ENCODE results near the gene MED28.
"Not testable (repeated sequence)": the region's sequence is repeated elsewhere in the genome, so short reads cannot be mapped to it uniquely, and the experiment has no call there.

Gene MED28, protein sequence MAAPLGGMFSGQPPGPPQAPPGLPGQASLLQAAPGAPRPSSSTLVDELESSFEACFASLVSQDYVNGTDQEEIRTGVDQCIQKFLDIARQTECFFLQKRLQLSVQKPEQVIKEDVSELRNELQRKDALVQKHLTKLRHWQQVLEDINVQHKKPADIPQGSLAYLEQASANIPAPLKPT

DNA sequence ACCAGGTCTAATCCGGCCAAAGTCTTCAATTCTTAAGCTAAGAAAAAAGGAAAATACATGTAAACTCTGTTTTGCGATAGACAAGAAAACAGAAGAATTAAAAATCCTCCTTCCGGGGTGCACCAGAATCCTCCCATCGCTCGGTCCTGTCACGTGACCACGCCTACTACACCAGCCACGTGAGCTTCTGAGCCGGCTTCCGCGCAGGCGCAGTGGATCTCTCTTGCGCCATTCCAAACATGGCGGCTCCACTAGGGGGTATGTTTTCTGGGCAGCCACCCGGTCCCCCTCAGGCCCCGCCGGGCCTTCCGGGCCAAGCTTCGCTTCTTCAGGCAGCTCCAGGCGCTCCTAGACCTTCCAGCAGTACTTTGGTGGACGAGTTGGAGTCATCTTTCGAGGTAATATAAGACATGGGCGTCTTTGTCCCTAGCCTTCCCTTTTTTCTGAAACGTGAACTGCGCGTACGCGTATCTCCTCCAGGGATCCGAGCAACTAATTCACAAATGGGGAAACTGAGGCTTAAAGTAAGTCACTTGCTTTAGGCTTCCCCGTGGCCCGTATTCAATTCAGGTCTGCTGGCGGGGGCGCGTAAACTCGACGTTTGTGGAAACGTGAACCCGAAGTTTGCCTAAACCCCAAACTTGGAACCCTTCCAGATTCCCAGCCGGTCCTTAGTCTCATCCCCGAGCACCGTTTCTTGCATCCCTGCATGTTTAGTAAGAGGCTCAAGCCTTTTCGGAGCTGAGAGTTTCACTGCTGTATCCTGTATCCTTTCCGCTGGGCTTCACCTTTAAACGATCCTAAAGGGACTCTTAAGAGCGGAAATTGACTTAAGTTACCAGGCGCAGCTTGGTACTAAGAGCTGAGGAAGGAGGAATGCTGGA is at the start of gene MED28:
Gene MED28 (plus strand): TSS at position 226 of the 884 bp plus-strand sequence. CDS start 14 bp downstream, at position 240.
- DNase-seq (ENCODE audit: low read depth, low spot score) = peak; percentile 80

DNA sequence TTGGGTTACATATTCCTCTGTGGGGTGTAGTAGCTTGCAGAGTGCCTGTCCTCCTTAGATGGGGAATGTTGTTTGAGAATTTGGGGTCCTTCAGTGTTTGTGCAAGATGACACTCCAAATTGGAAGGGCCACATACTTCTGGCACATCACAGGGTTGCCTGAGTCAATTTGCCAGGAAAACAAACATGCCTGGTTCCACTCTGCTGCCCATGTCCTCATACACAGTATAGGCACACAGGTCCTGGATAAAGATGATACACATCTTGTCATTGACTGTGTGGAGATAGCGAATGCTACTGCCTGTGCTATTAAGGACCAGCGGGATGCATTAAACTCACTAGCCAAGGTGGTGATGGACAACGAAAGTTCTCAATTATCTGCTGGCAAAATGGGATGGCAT is 48.6 kb upstream of the MED28 start:
- DNase-seq (ENCODE audit: low read depth, low spot score) = no peak

DNA sequence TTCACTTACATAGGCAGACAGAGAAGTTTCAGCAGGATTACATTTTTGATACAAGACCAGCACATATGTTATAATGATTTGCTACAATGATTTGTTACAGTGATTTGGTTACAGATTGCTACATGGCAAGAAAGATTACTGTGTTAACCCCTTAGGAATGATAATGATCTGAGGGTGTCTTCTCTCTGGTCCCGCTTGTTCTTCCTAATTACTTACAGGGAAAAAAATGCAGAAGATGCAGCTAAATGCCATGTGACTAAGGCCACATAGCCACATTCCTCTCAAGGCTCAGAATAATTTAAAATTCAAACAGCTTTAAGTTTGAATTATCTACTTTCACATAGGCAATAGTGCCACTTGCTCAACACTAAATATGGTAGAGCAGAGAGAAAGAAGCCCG is 47.2 kb upstream of the MED28 start:
- DNase-seq (ENCODE audit: low read depth, low spot score) = no peak

DNA sequence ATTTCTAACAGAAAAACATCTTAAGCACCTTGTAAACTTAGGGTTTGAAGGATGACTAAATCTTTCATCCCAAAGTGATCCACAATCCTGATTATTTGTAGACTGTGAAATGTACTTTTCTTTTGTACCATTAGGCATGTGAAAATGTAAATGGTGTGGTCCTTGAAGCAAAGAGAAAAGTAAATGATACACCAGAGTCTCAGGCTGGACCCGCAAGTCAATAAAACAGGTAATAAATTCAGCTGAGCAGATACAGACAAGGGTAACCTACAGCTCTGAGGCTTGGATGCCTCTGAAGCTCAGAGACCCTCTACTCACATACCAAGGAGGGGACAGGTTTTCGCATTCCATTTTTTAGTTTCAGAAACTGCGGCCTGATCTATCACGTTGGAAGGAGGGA is 40.2 kb upstream of the MED28 start:
- DNase-seq (ENCODE audit: low read depth, low spot score) = no peak

DNA sequence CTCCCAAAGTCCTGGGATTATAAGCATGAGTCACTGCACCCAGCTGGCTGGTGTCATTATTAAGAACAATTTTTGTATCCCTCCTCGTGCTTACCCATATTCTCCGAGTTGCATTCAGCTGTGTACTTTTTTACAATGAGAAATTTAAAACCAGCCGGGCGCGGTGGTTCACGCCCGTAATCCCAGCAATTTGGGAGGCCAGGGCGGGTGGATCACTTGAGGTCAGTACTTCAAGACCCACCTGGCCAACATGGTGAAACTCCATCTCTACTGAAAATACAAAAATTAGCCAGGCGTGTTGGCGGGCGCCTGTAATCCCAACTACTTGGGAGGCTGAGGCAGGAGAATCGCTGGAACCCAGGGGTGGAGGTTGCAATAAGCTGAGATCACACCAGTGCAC is 39.3 kb upstream of the MED28 start:
- not testable (repeated sequence) for DNase-seq (ENCODE audit: low read depth, low spot score)

DNA sequence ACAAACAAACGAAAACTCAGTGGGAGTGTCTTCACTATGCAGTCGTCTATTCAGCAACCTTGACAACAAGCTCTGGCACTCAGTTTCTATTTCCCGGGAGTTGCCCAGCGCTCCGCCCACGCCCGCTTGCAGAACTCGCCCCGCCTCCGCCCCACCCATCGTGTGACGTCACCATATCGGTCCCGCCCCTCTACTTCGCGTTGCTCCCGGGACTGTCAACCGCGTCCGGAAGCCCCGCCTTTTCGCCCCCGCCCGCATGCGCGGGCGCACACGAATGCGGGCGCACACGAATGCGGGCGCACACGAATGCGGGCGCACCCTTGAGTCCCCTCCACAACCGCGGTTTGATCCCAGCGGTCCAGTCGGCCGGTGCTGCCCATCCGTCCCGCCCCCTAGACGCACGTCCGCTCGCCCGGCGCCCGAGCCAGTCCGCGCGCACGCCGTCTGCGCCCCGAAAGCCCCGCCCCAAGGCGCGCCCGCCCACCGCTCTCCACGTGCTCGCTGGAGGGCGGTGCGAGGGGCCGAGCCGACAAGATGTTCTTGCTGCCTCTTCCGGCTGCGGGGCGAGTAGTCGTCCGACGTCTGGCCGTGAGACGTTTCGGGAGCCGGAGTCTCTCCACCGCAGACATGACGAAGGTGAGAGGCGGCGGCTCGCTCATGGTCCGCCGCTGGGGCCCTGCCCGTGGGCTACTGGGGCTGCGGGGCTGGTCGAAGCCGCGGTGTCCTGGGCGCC is 37.3 kb upstream of the MED28 start, which contains the start of gene LAP3:
Gene LAP3 (plus strand): TSS at position 267 of the 733 bp plus-strand sequence. CDS start 268 bp downstream, at position 535.
- DNase-seq (ENCODE audit: low read depth, low spot score) = peak; percentile 88

GRCh38 chr4:17577665-17578481 is 36.6 kb upstream of the MED28 start:
- no peak for DNase-seq (ENCODE audit: low read depth, low spot score)

- no peak for DNase-seq (ENCODE audit: low read depth, low spot score)
These were observed 36.0 kb upstream of the MED28 start for GRCh38 chr4:17578482-17578891.

- no peak for DNase-seq (ENCODE audit: low read depth, low spot score)
These were observed 33.5 kb upstream of the MED28 start for GRCh38 chr4:17580969-17581368.

DNA sequence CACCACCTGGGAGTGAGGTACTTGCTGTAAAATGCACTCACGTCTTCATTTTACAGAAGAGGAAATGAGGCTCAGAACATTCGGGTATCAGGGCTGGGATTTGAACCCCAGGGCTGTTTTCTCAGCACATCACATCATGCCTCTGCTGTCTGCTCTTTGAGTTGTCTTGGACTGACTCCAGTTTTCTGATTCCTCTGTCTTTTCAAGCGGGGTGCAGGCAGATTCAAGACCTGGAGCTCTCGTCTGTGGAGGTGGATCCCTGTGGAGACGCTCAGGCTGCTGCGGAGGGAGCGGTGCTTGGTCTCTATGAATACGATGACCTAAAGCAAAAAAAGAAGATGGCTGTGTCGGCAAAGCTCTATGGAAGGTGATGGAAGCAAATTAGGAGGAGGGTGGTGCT is 31.2 kb upstream of the MED28 start:
- no peak for DNase-seq (ENCODE audit: low read depth, low spot score)

GRCh38 chr4:17583941-17584340 is 30.5 kb upstream of the MED28 start:
- no peak for DNase-seq (ENCODE audit: low read depth, low spot score)

GRCh38 chr4:17584521-17585213 is 29.8 kb upstream of the MED28 start:
- no peak for DNase-seq (ENCODE audit: low read depth, low spot score)

DNA sequence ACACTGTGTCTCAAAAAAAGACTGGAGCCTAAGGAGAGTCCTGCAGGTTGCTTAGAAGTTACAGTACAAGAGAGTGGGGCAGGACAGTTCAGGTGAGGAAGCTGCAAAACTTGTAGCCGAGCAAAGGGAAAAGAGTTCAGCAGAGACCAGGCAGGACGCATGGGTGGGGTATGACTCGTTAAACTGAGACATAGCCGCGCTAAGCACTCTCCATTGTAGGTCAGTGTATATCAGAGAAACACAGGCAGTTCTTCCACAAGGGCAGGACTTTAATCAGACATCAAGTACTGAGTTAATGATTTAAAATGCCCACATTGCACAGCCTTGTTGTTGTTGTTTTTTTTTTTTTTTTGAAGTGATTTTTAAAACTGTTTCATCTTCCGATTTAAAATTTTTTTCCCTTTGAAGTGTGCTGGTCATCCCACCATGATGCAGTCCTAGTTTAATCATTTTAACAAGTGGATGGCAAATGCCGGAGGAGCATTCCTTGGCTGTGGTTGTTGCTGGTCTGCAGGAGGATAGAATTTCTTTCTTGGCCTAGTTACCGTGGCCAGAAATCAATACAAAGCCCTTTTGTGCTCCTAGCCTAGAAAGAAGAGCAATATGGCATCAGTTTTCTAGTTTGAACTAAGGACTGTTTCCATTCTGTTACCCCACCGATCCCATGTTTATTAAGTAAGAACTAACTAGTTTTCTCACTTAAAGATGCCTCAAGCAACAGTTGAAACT is 27.2 kb upstream of the MED28 start:
- DNase-seq (ENCODE audit: low read depth, low spot score) = no peak

GRCh38 chr4:17589355-17589754 is 25.1 kb upstream of the MED28 start:
- DNase-seq (ENCODE audit: low read depth, low spot score) = no peak

- no peak for DNase-seq (ENCODE audit: low read depth, low spot score)
These were observed 18.9 kb upstream of the MED28 start for GRCh38 chr4:17595471-17596005.

DNA sequence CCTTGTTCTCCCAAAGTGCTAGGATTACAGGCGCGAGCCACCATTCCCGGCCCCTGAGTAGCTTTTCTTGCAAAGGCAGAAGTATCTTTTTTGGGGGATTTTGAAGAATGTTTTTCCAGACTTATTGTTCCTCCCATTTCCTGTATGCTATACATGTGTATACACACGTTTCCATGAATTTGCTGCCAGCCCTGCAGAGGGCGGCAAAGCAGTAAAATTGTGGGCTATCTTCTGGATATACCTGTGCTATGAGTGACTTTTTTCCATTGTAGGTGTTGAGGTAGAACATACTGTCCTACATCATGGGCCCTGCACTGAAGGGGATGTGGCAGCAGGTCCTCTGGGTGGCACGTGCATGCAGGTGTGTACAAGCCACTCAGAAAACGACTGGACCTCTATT is 16.9 kb upstream of the MED28 start:
- no peak for DNase-seq (ENCODE audit: low read depth, low spot score)

DNA sequence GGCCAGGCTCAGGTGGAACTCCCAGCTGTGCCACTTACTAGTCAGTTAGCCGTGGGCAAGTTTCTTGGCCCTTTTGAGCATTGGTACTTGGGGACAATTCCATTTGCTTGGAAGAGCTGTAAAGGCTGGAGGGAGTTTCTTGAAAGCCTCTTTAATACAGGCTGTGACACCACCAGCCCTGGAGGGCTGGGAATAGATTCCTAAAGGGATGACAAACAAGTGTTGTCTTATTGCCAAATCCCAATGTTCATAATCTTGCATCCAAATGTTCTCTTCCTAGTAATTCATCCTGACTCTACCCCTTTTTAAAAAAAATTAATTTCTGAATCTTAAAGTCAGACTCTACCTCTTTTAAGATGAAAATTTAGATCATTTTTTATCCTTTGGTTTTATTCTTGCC is 14.6 kb upstream of the MED28 start:
- DNase-seq (ENCODE audit: low read depth, low spot score) = no peak

DNA sequence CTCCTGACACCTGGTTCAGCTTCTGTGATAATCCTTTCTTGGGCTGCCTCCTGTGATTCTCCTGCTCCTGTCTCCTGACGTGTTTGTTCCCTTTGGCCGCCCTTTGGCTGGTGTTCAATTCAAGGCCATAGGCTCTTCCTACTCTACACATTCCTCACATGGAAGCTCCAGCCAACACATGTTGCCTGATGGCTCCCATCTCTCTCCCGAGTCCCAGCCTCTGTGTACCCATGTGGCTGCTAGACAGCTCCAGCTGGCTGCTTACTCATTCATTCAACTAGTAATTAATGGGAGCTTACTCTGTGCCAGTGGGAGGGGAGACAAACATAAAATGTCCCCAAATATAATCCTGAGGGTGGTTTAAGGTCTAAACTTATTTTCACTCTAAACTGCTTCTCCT is 9.2 kb upstream of the MED28 start:
- DNase-seq (ENCODE audit: low read depth, low spot score) = no peak

DNA sequence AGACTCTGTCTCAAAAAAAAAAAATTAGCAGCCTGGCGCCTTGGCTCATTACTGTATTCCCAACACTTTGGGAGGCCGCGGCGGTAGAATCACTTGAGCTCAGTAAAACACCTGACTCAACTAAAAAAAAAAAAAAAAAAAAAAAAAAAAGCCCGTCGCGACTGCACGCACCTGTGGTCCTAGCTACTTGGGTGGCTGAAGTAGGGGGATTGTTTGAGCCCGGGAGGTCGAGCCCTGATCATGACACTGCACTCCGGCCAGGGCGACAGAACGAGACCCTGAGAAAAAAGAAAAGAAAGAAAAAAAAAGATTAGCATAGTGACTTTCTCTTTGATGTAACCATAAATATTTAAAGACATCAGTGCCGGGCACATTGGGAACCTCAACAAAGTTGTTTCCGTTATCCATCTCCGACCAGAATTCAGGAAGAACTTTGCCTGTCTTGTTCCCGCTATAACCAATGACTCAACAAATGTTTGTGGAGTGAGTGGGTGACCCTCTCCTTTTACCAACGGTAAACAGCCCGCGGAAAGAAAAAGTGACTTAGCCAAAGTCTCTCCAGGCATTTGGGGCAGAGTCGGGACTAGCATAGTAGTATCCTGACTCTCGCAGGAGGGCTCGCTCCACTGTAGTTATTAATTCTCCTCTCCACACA is 553 bp upstream of the MED28 start:
- DNase-seq (ENCODE audit: low read depth, low spot score) = no peak
